ENCODE results near the gene BUB1B.

BUB1B gene

GRCh38 chr15:40232625-40233070, 71.8 kb downstream of the BUB1B start:
- DNase-seq (ENCODE audit: low spot score in 2 of 2): no peak
- Histone ChIP-seq H3K4me1 (no peaks in the 10 kb centered on the region), H3K36me3 (replicated peaks) (peaks cover 32% of the 10 kb centered on the region), H3K27me3 (ENCODE audit: low read depth) (no peaks in the 10 kb centered on the region), H3K4me3 (no peak overlapping the region), H3K9me3 (no peaks in the 10 kb centered on the region)
- in situ Hi-C loops (cut with MboI; ENCODE audit: low sequenced_read_pairs): no loop called here

GRCh38 chr15:40233727-40234577, 73.1 kb downstream of the BUB1B start:
- Histone ChIP-seq H3K27me3 (ENCODE audit: low read depth) (no peaks in the 10 kb centered on the region), H3K4me3 (no peak overlapping the region), H3K4me1 (peaks cover 4% of the 10 kb centered on the region), H3K9me3 (no peaks in the 10 kb centered on the region), H3K36me3 (replicated peaks) (peaks cover 20% of the 10 kb centered on the region)
- in situ Hi-C loops (cut with MboI; ENCODE audit: low sequenced_read_pairs): no loop called here
- DNase-seq (ENCODE audit: low spot score in 2 of 2): no peak

- DNase-seq (ENCODE audit: low spot score in 2 of 2): no peak
- peaks cover 7% of the 10 kb centered on the region for H3K4me1 ChIP-seq
- no peaks in the 10 kb centered on the region for H3K9me3 ChIP-seq
- no peaks in the 10 kb centered on the region for H3K27me3 ChIP-seq (ENCODE audit: low read depth)
- H3K36me3 ChIP-seq (replicated peaks): peaks cover 12% of the 10 kb centered on the region
- no peak overlapping the region for H3K4me3 ChIP-seq
- in situ Hi-C loops (cut with MboI; ENCODE audit: low sequenced_read_pairs): no loop called here
These were observed 73.9 kb downstream of the BUB1B start for GRCh38 chr15:40234783-40235182.

- Histone ChIP-seq H3K36me3 (replicated peaks) (peaks cover 9% of the 10 kb centered on the region), H3K9me3 (no peaks in the 10 kb centered on the region), H3K4me1 (peaks cover 7% of the 10 kb centered on the region), H3K4me3 (no peak overlapping the region), H3K27me3 (ENCODE audit: low read depth) (no peaks in the 10 kb centered on the region)
- in situ Hi-C loops (cut with MboI; ENCODE audit: low sequenced_read_pairs): no loop called here
- DNase-seq (ENCODE audit: low spot score in 2 of 2): no peak
These were observed 74.5 kb downstream of the BUB1B start for GRCh38 chr15:40235201-40235885.

- Histone ChIP-seq H3K27me3 (ENCODE audit: low read depth) (no peaks in the 10 kb centered on the region), H3K9me3 (no peaks in the 10 kb centered on the region), H3K4me3 (peak within 1 kb of the TSS; percentile 14), H3K4me1 (peaks cover 7% of the 10 kb centered on the region), H3K36me3 (replicated peaks) (no peaks in the 10 kb centered on the region)
- in situ Hi-C loops (cut with MboI; ENCODE audit: low sequenced_read_pairs): no loop called here
- peak; percentile 9 to 71 for DNase-seq (ENCODE audit: low spot score in 2 of 2)
These were observed 77.9 kb downstream of the BUB1B start, which contains the start of gene PAK6 for GRCh38 chr15:40238532-40239403. Gene PAK6, plus strand, starts transcription at chr15:40239063. Its CDS starts 25,723 bp downstream, at chr15:40264786.

GRCh38 chr15:40239404-40239692, 78.5 kb downstream of the BUB1B start:
- Histone ChIP-seq H3K4me3 (peak overlapping the region; percentile 14), H3K4me1 (peaks cover 7% of the 10 kb centered on the region), H3K36me3 (replicated peaks) (no peaks in the 10 kb centered on the region), H3K9me3 (no peaks in the 10 kb centered on the region), H3K27me3 (ENCODE audit: low read depth) (no peaks in the 10 kb centered on the region)
- no peak for DNase-seq (ENCODE audit: low spot score in 2 of 2)
- in situ Hi-C loops (cut with MboI; ENCODE audit: low sequenced_read_pairs): no loop called here

- Histone ChIP-seq H3K4me1 (peaks cover 7% of the 10 kb centered on the region), H3K4me3 (no peak overlapping the region), H3K9me3 (no peaks in the 10 kb centered on the region), H3K36me3 (replicated peaks) (no peaks in the 10 kb centered on the region), H3K27me3 (ENCODE audit: low read depth) (no peaks in the 10 kb centered on the region)
- in situ Hi-C loops (cut with MboI; ENCODE audit: low sequenced_read_pairs): no loop called here
- peak in 1 of 2 experiments; percentile 6 for DNase-seq (ENCODE audit: low spot score in 2 of 2)
These were observed 79.1 kb downstream of the BUB1B start for GRCh38 chr15:40239693-40240618.

GRCh38 chr15:40240619-40241221, 79.9 kb downstream of the BUB1B start:
- Histone ChIP-seq H3K4me1 (peaks cover 7% of the 10 kb centered on the region), H3K36me3 (replicated peaks) (no peaks in the 10 kb centered on the region), H3K4me3 (no peak overlapping the region), H3K9me3 (no peaks in the 10 kb centered on the region), H3K27me3 (ENCODE audit: low read depth) (no peaks in the 10 kb centered on the region)
- in situ Hi-C loops (cut with MboI; ENCODE audit: low sequenced_read_pairs): no loop called here
- no peak for DNase-seq (ENCODE audit: low spot score in 2 of 2)

GRCh38 chr15:40241269-40242212, 80.7 kb downstream of the BUB1B start:
- Histone ChIP-seq H3K27me3 (ENCODE audit: low read depth) (no peaks in the 10 kb centered on the region), H3K36me3 (replicated peaks) (no peaks in the 10 kb centered on the region), H3K4me1 (peaks cover 7% of the 10 kb centered on the region), H3K9me3 (no peaks in the 10 kb centered on the region), H3K4me3 (no peak overlapping the region)
- in situ Hi-C loops (cut with MboI; ENCODE audit: low sequenced_read_pairs): no loop called here
- peak in 1 of 2 experiments; percentile 4 for DNase-seq (ENCODE audit: low spot score in 2 of 2)

GRCh38 chr15:40242213-40242599, 81.3 kb downstream of the BUB1B start:
- H3K36me3 ChIP-seq (replicated peaks): no peaks in the 10 kb centered on the region
- H3K4me1 ChIP-seq: peaks cover 7% of the 10 kb centered on the region
- H3K9me3 ChIP-seq: no peaks in the 10 kb centered on the region
- in situ Hi-C loops (cut with MboI; ENCODE audit: low sequenced_read_pairs): no loop called here
- peak in 1 of 2 experiments; percentile 5 for DNase-seq (ENCODE audit: low spot score in 2 of 2)
- H3K27me3 ChIP-seq (ENCODE audit: low read depth): no peaks in the 10 kb centered on the region
- H3K4me3 ChIP-seq: no peak overlapping the region

GRCh38 chr15:40242601-40243000, 81.7 kb downstream of the BUB1B start:
- peaks cover 7% of the 10 kb centered on the region for H3K4me1 ChIP-seq

More at GRCh38 chr15:40242601-40243000, 81.7 kb downstream of the BUB1B start:
- Histone ChIP-seq H3K27me3 (ENCODE audit: low read depth) (no peaks in the 10 kb centered on the region), H3K4me3 (no peak overlapping the region), H3K36me3 (replicated peaks) (no peaks in the 10 kb centered on the region), H3K9me3 (no peaks in the 10 kb centered on the region)
- in situ Hi-C loops (cut with MboI; ENCODE audit: low sequenced_read_pairs): no loop called here
- peak in 1 of 2 experiments; percentile 3 for DNase-seq (ENCODE audit: low spot score in 2 of 2)
